LNCAP (cell line): Measurements from ENCODE around the gene H19.

ENCODE experiments used
- CTCF ChIP-seq: fragments of 450-650 bp; IDR thresholded peaks from 2 replicates; pipeline ENCODE4 v1.5.1; 2017; ENCODE audit warnings: mild to moderate bottlenecking

Gene H19

GRCh38 chr11:1997755-1998154 is at the start of gene H19:
Gene H19 (minus strand): TSS chr11:1997842.
- TF ChIP-seq CTCF, result no peak

GRCh38 chr11:2041963-2042362 is 44.3 kb upstream of the H19 start:
- no peak for TF ChIP-seq CTCF

- TF ChIP-seq CTCF, result no peak
These were observed 43.5 kb upstream of the H19 start for GRCh38 chr11:2041153-2041552.

- TF ChIP-seq CTCF, result no peak
These were observed 41.6 kb upstream of the H19 start for GRCh38 chr11:2039198-2039759.

GRCh38 chr11:2036863-2037486 is 39.3 kb upstream of the H19 start:
- no peak for TF ChIP-seq CTCF

GRCh38 chr11:2035382-2035781 is 37.7 kb upstream of the H19 start:
- TF ChIP-seq CTCF, result no peak

GRCh38 chr11:2031058-2031457 is 33.4 kb upstream of the H19 start:
- TF ChIP-seq CTCF, result no peak

- TF ChIP-seq CTCF, result no peak
These were observed 30.1 kb upstream of the H19 start for GRCh38 chr11:2027708-2028107.
